Measurements from ENCODE around the gene KIF3A.

DNA sequence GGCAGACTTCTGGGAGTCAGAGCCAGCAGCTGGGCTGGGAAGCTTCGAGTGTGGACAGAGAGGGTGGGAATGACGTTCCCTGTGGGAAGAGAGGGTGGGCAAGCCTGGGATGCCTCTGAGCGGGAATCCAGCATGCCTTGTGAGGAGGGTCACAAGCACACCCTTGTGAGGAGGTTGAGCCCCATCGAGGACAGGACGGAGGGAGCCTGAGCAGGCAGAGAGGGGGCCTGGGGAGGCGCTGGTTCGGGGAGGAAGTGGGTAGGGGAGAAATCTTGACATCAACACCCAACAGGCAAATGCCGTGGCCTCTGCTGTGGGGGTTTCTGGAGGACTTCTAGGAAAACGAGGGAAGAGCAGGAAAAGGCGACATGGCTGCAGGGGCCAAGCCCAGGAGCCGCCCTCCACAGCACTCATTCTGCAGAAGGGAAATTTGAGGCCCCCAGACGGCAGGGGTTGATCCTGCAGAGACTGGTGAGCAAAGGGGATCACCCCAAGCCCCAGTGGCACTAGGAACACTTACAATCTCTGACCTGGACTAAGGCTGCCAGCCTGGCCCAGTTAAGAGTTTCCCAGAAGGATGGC is 80.5 kb downstream of the KIF3A start:
- TF ChIP-seq, protein P1, sequence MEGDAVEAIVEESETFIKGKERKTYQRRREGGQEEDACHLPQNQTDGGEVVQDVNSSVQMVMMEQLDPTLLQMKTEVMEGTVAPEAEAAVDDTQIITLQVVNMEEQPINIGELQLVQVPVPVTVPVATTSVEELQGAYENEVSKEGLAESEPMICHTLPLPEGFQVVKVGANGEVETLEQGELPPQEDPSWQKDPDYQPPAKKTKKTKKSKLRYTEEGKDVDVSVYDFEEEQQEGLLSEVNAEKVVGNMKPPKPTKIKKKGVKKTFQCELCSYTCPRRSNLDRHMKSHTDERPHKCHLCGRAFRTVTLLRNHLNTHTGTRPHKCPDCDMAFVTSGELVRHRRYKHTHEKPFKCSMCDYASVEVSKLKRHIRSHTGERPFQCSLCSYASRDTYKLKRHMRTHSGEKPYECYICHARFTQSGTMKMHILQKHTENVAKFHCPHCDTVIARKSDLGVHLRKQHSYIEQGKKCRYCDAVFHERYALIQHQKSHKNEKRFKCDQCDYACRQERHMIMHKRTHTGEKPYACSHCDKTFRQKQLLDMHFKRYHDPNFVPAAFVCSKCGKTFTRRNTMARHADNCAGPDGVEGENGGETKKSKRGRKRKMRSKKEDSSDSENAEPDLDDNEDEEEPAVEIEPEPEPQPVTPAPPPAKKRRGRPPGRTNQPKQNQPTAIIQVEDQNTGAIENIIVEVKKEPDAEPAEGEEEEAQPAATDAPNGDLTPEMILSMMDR (IDR thresholded peaks at IDR 0.05) = no peak
- TF ChIP-seq EZH2 (IDR thresholded peaks at IDR 0.05) (no peak), EZH2phosphoT487 (IDR thresholded peaks at IDR 0.05) (no peak)
